GM21717 (cell line): ENCODE data around the gene SLC22A12.
"Not testable (repeated sequence)": the region's sequence is repeated elsewhere in the genome, so short reads cannot be mapped to it uniquely, and the experiment has no call there.

Experiments
- ATAC-seq: cut with Tn5 transposase; IDR thresholded peaks from one replicate; pipeline ENCODE4 v1.9.1; 2021; ENCODE audit warnings: mild to moderate bottlenecking, moderate library complexity; ENCODE audit not compliant: unreplicated experiment

The SLC22A12 gene

DNA sequence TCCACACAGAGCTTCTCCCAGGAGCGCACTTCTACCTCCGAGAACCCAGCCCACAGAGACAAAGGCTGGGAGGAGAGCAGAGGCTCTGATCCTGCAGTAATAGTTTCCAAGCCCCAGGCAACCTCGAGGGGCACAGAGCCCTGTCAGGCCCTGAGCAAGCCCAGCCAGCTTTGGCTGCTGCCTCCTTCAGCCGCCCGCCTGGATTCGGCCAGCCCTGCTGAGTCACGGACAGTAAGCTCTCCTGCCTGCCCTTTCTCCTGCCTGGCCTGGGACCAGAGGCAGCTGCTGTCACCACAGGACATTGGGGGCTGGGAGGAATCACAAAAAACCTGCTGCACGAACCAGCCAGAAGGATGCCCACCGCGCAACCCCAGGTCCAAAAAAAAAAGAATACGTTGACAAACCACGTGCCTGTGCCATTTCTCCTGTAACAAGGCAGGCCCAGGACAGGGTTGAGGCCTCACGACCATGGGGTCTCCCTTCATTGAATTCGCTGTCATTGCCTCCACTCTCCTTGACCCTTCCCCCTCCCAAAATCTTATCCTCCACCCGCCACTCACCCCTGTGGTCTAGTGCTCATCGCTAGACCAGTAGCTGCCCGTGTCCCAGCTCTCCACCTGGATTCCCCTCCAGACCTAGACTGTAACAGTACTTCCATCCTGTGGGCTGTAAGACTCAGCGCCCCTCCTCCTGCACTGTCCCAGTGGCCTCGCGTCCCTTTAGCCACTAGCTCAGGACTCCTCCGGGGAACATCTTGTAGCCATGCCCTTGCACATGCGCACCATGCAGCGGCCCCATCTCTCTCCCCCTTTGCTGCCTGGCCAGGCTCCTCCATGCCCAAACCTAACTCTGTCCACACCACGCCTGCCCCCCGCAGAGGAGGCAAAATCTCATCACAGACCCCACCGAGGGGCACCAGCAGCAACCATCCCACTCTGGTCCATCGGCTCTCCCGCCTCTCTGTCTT is 7.4 kb upstream of the SLC22A12 start:
- ATAC-seq: no peak

DNA sequence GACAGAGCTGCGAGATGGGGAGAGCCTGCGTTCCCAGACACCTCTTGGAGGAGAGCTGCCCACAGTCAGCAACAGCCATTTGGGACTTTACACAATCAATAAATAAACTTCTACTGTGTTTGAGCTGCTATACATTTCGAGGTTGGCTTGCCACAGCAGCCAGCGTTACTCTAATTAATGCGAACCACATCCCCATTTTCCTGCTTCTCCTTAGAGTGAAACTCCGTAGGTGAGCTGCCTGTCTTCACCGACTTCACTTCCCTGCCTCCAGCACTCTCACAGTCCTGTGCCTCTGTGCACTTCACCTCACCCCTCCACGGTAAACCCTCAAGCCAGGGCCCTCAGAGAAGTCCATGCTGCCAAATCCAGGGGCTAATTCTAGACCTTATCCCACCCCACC is 5.9 kb upstream of the SLC22A12 start:
- no peak for ATAC-seq

DNA sequence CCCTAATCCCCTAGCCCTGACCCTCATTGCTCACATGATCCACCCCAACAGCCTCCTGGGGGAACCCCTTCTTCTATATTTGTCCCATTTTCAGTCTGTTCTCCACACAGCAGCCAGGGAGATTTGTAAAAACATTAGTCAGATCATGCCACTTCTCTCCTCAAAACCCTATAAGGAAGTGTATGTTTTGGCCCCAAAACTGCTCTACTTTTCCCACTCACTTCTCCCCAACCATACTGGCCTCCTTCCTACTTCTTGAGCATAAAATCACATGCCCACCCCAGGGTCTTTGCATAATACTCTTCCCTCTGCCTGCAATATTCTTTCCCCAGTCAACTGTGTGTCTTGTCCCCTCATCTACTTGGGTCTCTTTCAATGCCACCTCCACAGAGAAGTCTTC is 4.7 kb upstream of the SLC22A12 start:
- ATAC-seq: no peak

- no peak for ATAC-seq
Measured at GRCh38 chr11:64588701-64589100, 2.3 kb upstream of the SLC22A12 start.

DNA sequence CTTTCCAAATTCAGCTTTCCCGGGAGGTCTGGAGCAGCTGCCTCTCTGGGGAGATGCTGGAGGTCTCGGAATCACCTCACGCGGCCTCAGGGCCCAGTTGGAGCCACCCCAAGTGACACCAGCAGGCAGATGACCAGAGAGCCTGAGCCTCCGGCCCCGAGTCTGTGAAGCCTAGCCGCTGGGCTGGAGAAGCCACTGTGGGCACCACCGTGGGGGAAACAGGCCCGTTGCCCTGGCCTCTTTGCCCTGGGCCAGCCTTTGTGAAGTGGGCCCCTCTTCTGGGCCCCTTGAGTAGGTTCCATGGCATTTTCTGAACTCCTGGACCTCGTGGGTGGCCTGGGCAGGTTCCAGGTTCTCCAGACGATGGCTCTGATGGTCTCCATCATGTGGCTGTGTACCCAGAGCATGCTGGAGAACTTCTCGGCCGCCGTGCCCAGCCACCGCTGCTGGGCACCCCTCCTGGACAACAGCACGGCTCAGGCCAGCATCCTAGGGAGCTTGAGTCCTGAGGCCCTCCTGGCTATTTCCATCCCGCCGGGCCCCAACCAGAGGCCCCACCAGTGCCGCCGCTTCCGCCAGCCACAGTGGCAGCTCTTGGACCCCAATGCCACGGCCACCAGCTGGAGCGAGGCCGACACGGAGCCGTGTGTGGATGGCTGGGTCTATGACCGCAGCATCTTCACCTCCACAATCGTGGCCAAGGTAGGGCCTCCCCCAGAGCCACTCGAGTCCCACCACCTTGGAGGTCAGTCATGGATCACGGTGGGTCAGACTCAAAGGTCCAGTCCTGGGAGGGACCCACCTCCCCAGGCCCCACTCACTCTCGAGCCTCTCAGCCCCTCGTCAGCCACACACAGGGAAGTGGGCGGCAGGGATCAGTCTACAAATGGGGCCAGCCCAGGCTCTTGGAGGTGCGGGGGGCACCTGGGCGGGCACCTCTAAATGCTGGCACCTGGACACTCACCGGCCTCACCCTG is 525 bp downstream of the SLC22A12 start:
- ATAC-seq: no peak

DNA sequence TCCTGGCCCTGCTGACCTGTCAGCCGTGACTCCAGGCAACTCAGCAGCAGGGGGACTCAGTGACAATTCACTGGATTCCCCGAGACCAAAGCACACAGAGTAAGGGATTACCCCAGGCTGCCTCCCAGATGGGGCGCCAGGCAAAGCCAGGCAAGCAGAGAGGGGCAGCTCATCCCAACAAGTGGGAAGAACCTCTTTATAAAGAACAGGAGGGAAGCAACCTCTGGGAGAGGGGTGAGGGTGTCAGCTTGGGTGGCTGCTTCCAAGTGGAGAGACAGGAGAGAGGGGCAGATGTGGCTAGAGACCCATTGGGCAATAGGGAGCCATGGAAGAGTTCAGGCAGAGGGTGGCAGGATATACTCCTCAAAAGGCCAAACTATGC is 1.2 kb downstream of the SLC22A12 start:
- ATAC-seq: no peak

DNA sequence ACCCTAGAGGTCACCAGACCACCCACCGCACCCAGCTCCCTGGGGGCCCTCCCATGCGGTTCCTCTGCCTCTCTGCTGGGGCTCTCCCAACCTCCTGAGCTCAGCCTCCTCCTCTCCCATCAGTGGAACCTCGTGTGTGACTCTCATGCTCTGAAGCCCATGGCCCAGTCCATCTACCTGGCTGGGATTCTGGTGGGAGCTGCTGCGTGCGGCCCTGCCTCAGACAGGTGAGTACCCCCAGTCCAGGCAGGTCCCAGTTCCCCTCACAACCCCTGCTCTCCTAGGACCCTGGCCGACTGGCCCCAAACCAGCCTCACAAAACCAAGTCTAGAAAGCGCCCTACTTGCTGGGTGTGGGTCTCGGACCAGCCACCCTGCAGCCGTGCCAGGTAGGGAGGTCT is 1.6 kb downstream of the SLC22A12 start:
- no peak for ATAC-seq

GRCh38 chr11:64593156-64594105 is 2.4 kb downstream of the SLC22A12 start:
- ATAC-seq: no peak

- ATAC-seq: no peak
Measured at GRCh38 chr11:64594159-64594939, 3.3 kb downstream of the SLC22A12 start.

DNA sequence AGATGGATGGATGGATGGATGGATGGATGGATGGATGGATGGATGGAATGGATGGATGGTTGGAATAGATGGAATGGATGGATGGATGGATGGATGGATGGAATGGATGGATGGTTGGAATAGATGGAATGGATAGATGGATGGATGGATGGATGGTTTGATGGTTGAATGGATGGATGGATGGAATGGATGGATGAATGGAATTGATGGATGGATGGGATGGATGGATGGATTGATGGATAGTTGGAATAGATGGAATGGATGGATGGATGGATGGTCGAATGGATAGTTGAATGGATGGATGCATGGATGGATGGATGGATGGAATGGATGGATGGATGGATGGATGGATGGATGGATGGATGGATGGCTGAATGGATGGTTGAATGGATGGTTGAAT is 4.9 kb downstream of the SLC22A12 start:
- not testable (repeated sequence) for ATAC-seq

DNA sequence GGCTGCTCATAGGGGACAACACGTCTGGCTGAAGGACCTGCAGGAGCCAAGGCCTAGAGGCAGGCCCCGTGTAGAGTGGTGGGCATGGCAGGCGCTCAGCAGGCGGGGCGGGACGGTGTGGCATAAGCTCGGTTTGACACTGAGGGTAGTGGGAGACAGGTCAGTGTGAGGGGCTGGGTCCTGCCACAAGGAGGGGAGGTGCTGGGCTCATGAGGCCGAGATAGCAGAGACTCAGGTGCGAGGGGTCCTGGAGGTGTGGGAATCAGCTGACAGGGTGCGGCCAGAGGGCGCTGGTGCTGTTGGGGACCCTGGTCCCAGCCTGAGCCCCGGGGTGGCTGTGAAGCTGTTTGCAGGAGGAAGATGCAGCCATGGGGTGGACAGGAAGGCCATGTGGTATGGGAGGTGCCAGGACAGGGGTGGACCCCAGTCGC is 6.7 kb downstream of the SLC22A12 start:
- ATAC-seq: no peak

GRCh38 chr11:64598106-64598796 is 7.2 kb downstream of the SLC22A12 start:
- ATAC-seq: no peak

DNA sequence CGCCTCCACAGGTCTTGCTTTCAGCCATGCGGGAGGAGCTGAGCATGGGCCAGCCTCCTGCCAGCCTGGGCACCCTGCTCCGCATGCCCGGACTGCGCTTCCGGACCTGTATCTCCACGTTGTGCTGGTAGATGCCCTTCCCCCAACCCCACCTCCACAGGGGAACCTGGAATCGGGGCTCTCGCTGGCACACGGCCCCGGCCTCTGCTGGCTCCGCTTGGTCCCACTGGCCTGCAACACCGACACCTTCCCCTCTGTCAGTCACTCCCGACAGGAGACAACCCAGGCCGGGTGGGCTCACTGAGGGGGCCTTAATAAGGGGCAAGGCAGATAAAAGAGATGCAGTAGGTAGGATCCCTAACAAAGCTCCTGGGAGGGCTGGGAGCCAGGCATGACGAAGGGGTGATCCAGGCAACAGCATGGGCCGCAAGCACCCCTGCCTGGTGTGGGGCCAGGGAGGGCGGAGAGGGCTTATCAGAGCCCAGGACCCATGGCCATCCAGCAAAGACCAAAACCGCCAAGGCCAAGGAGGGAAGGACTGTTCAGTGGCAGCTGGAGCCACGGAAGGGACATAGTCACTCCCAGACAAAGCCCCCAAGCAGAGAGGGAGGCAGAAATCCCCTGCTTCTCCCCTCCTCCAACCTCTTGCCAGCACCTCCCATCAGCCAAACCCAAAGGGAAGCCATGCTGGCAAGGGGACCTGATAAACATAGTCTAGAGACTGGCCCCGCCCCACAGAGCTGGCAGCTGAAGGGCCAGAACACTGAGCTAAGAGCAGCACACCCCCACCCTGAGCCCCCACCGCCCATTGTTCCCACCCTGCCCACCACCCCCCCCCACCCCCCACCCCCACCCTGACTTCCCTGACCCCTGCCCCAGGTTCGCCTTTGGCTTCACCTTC is 8.0 kb downstream of the SLC22A12 start:
- ATAC-seq: no peak

- ATAC-seq: no peak
Measured at GRCh38 chr11:64599698-64600211, 8.7 kb downstream of the SLC22A12 start.

- ATAC-seq: no peak
Measured at GRCh38 chr11:64600281-64600992, 9.4 kb downstream of the SLC22A12 start.

GRCh38 chr11:64601605-64602465 is 10.8 kb downstream of the SLC22A12 start:
- ATAC-seq: no peak
